GM21786 (cell line): Measurements from ENCODE around the gene OR11L1.

Experiments
- ATAC-seq: cut with Tn5 transposase; IDR thresholded peaks from one replicate; pipeline ENCODE4 v1.9.1; 2021; ENCODE audit not compliant: unreplicated experiment

The OR11L1 gene

GRCh38 chr1:247822060-247822459 is 19.6 kb downstream of the OR11L1 start:
- ATAC-seq: no peak

- no peak for ATAC-seq
Observed at GRCh38 chr1:247812637-247813036, 29.1 kb downstream of the OR11L1 start.

GRCh38 chr1:247797518-247797917 is 44.2 kb downstream of the OR11L1 start:
- ATAC-seq: no peak
